Upper lobe of left lung (tissue), 6 donors: ENCODE data around the gene TNS1. TPM values are rescaled to one million over a fixed set of nuclear protein-coding genes. Genes with fewer than 3 reads are reported as not detected.

Source experiments
- ATAC-seq, 2 donors: fragments of 200-7000 bp; cut with Tn5 transposase; one replicate each; pipeline ENCODE4 v1.9.1; 2022; ENCODE audit warnings: mild to moderate bottlenecking in 2 of 2, moderate library complexity in 2 of 2; ENCODE audit not compliant: low FRiP score in 2 of 2
- DNase-seq, 2 donors: peaks; one replicate each; pipeline ENCODE4 v3.0.0-alpha.2; 2019 to 2020
- H3K27ac ChIP-seq, 4 donors: fragments of 200-600 bp; sonication (generic); one replicate each; pipeline ENCODE4 v1.5.1; 2016 to 2019
- H3K27me3 ChIP-seq, 4 donors: fragments of 200-600 bp; sonication (generic); one replicate each; pipeline ENCODE4 v1.5.1; 2017 to 2019
- H3K36me3 ChIP-seq, 4 donors: fragments of 200-600 bp; sonication (generic); one replicate each; pipeline ENCODE4 v1.5.1; 2016 to 2019
- H3K4me1 ChIP-seq, 4 donors: fragments of 200-600 bp; sonication (generic); one replicate each; pipeline ENCODE4 v1.5.1; 2018 to 2019
- H3K4me3 ChIP-seq, 4 donors: fragments of 200-600 bp; sonication (generic); one replicate each; pipeline ENCODE4 v1.5.1; 2017 to 2019; ENCODE audit warnings: mild to moderate bottlenecking in 2 of 4, moderate library complexity in 1 of 4
- H3K9me3 ChIP-seq, 4 donors: fragments of 200-600 bp; sonication (generic); one replicate each; pipeline ENCODE4 v1.5.1; 2018 to 2019
- CTCF ChIP-seq, 6 experiments: fragments of 450-650 bp in 4 of 6; fragments of 200-600 bp in 2 of 6; sonication (generic) in 2 of 6; IDR thresholded peaks; one replicate each; pipeline ENCODE4 v1.5.1; 2016 to 2019; ENCODE audit warnings: antibody characterized with exemption in 6 of 6
- EP300 ChIP-seq, 4 donors: sonication (generic); formaldehyde crosslinking; IDR thresholded peaks; one replicate each; pipeline ENCODE4 v1.5.1; 2017; ENCODE audit warnings: antibody characterized with exemption in 4 of 4, control low read depth in 2 of 4
- POLR2A ChIP-seq, 4 donors: fragments of 450-650 bp; IDR thresholded peaks; one replicate each; pipeline ENCODE4 v1.5.1; 2016 to 2017; ENCODE audit warnings: antibody characterized with exemption in 4 of 4, mild to moderate bottlenecking in 2 of 4
- POLR2AphosphoS5 ChIP-seq, 2 donors: sonication (generic); formaldehyde crosslinking; IDR thresholded peaks; one replicate each; pipeline ENCODE4 v1.5.1; 2017; ENCODE audit warnings: antibody characterized with exemption in 2 of 2
- WGBS, 2 donors: methylation state at CpG; one replicate each; pipeline ENCODE4 v1.1.5; 2017 to 2018; 5-methylcytosine and 5-hydroxymethylcytosine counted together
- total RNA-seq, 6 donors: library from RNA; depleted of rRNA in 4 of 6; stranded (reverse); fragments of >200 nt in 4 of 6; gene quantifications; one replicate each; pipeline versions ENCODE4 v1.1.0 to v1.2.1, GENCODE V29; 2016 to 2021
- donor health status: DM: no; HTN: no; CAD: no; lungs with moderate emphysema.
- donor health status: DM: no; HTN: yes; CAD: no; lungs with severe emphysema.

TNS1 gene
- total RNA-seq, 6 donors from 2014 or later: 325 to 1,095 (median 550) TPM

- ATAC-seq (peak in 1 of 2 donors; percentile 1), DNase-seq (no peak)
- no peaks in the 10 kb centered on the region for H3K36me3 ChIP-seq
- TF ChIP-seq EP300 (IDR thresholded peaks at IDR 0.05) (no peak), CTCF (IDR thresholded peaks at IDR 0.05) (no peak), POLR2AphosphoS5 (IDR thresholded peaks at IDR 0.05) (no peak), POLR2A (IDR thresholded peaks at IDR 0.05) (no peak)
- H3K9me3 ChIP-seq: no peaks in the 10 kb centered on the region
- 6 to 16% methylated on average over 11 to 19 of the region's 20 CpGs for WGBS, 2 donors
- peak overlapping the region; percentile 32 to 56 (median 46) for H3K4me3 ChIP-seq
- H3K27me3 ChIP-seq: peaks cover 0 to 20% (median 9%) of the 10 kb centered on the region in 4 donors
- H3K4me1 ChIP-seq: peaks cover 16 to 22% (median 21%) of the 10 kb centered on the region in 4 donors
- H3K27ac ChIP-seq: peak overlapping the region in 1 of 4 donors; percentile 42
These were observed 7.0 kb upstream of the TNS1 start for GRCh38 chr2:218009765-218010139.

- DNase-seq (no peak), ATAC-seq (no peak)
- no peak for TF ChIP-seq POLR2A (IDR thresholded peaks at IDR 0.05)
- no peak for TF ChIP-seq CTCF (IDR thresholded peaks at IDR 0.05)
- no peak for TF ChIP-seq EP300 (IDR thresholded peaks at IDR 0.05)
- TF ChIP-seq POLR2AphosphoS5 (IDR thresholded peaks at IDR 0.05): no peak
- 46 to 62% methylated on average over 8 of the region's 8 CpGs for WGBS, 2 donors
- peaks cover 0 to 20% (median 9%) of the 10 kb centered on the region in 4 donors for H3K27me3 ChIP-seq
- H3K4me1 ChIP-seq: peaks cover 16 to 24% (median 22%) of the 10 kb centered on the region in 4 donors
- H3K36me3 ChIP-seq: no peaks in the 10 kb centered on the region
- H3K4me3 ChIP-seq: no peak overlapping the region
- no peak overlapping the region for H3K27ac ChIP-seq
- no peaks in the 10 kb centered on the region for H3K9me3 ChIP-seq
These were observed 6.4 kb upstream of the TNS1 start for GRCh38 chr2:218009231-218009630.

GRCh38 chr2:218008060-218009040, 5.6 kb upstream of the TNS1 start:
- no peak overlapping the region for H3K27ac ChIP-seq
- WGBS, 2 donors: 73 to 82% methylated on average over 11 to 12 of the region's 12 CpGs
- peaks cover 0 to 20% (median 9%) of the 10 kb centered on the region in 4 donors for H3K27me3 ChIP-seq
- no peak overlapping the region for H3K4me3 ChIP-seq
- DNase-seq (no peak), ATAC-seq (no peak)
- H3K4me1 ChIP-seq: peaks cover 18 to 33% (median 26%) of the 10 kb centered on the region in 4 donors
- TF ChIP-seq EP300 (IDR thresholded peaks at IDR 0.05): no peak
- no peak for TF ChIP-seq CTCF (IDR thresholded peaks at IDR 0.05)
- TF ChIP-seq POLR2AphosphoS5 (IDR thresholded peaks at IDR 0.05): no peak
- TF ChIP-seq POLR2A (IDR thresholded peaks at IDR 0.05): no peak
- no peaks in the 10 kb centered on the region for H3K9me3 ChIP-seq
- no peaks in the 10 kb centered on the region for H3K36me3 ChIP-seq

GRCh38 chr2:218006741-218007140, 3.9 kb upstream of the TNS1 start:
- peaks cover 0 to 20% (median 9%) of the 10 kb centered on the region in 4 donors for H3K27me3 ChIP-seq
- H3K4me1 ChIP-seq: peaks cover 24 to 37% (median 30%) of the 10 kb centered on the region in 4 donors
- H3K9me3 ChIP-seq: no peaks in the 10 kb centered on the region
- TF ChIP-seq EP300 (IDR thresholded peaks at IDR 0.05) (no peak), CTCF (IDR thresholded peaks at IDR 0.05) (no peak), POLR2A (IDR thresholded peaks at IDR 0.05) (no peak), POLR2AphosphoS5 (IDR thresholded peaks at IDR 0.05) (no peak)
- no peaks in the 10 kb centered on the region for H3K36me3 ChIP-seq
- no peak overlapping the region for H3K4me3 ChIP-seq
- no peak overlapping the region for H3K27ac ChIP-seq
- WGBS, 2 donors: 91 to 94% methylated on average over 4 of the region's 4 CpGs
- DNase-seq: no peak
- ATAC-seq: no peak
